Ovary (tissue), 3 donors: ENCODE data around the gene ZNF853.

Source experiments
- POLR2A ChIP-seq: fragments of 450-650 bp; IDR thresholded peaks from one replicate; pipeline ENCODE4 v1.6.1; 2017; ENCODE audit warnings: antibody characterized with exemption, mild to moderate bottlenecking, moderate library complexity
- TF ChIP-seq, protein P1 (sequence below), 3 donors: fragments of 450-650 bp in 2 of 3; fragments of 200-600 bp in 1 of 3; IDR thresholded peaks; one replicate each; pipeline versions ENCODE4 v1.5.1 to v1.8.0; 2016 to 2022; ENCODE audit warnings: antibody characterized with exemption in 3 of 3, mild to moderate bottlenecking in 1 of 3
- donor health status: DM: no; HTN: no; CAD: no.

DNA sequence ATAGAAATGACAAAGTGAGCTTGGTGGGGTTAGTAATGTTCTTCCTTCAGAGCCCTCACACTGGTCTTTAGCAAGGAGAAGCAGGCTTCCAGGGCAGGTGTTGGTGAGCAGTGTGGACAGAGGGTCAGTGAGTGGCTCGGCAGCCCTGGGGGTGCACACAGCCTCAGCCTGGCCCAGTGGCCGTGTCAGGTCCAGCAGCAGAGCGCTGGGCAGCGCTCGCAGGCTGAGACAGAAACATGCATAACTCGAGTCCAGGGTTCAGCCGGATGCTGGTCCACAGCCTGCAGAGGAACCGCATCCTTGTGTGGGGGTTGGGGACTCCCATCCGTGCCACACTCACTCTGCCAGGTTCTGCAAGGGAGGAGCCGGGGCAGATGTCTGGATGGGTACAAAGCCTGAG is 11.0 kb upstream of the ZNF853 start:
- TF ChIP-seq, protein P1, sequence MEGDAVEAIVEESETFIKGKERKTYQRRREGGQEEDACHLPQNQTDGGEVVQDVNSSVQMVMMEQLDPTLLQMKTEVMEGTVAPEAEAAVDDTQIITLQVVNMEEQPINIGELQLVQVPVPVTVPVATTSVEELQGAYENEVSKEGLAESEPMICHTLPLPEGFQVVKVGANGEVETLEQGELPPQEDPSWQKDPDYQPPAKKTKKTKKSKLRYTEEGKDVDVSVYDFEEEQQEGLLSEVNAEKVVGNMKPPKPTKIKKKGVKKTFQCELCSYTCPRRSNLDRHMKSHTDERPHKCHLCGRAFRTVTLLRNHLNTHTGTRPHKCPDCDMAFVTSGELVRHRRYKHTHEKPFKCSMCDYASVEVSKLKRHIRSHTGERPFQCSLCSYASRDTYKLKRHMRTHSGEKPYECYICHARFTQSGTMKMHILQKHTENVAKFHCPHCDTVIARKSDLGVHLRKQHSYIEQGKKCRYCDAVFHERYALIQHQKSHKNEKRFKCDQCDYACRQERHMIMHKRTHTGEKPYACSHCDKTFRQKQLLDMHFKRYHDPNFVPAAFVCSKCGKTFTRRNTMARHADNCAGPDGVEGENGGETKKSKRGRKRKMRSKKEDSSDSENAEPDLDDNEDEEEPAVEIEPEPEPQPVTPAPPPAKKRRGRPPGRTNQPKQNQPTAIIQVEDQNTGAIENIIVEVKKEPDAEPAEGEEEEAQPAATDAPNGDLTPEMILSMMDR (IDR thresholded peaks at IDR 0.05), result no peak
- TF ChIP-seq POLR2A, result no peak
